Lung (tissue), 12 donors: ENCODE data around the gene MAOA. TPM values are rescaled to one million over a fixed set of nuclear protein-coding genes. Genes with fewer than 3 reads are reported as not detected.

Source experiments
- ATAC-seq: fragments of 200-7000 bp; cut with Tn5 transposase; one replicate; pipeline ENCODE4 v1.9.1; 2020; ENCODE audit warnings: moderate number of reproducible peaks; ENCODE audit not compliant: insufficient read depth, low FRiP score
- DNase-seq, 3 donors: peaks; one replicate each; pipeline ENCODE4 v3.0.0-alpha.2; 2013 to 2017
- H3K27ac ChIP-seq, 2 donors: one replicate each; pipeline ENCODE4 v1.5.1; 2013; ENCODE audit warnings: mild to moderate bottlenecking in 2 of 2, moderate library complexity in 2 of 2, control low read depth in 1 of 2, inconsistent platforms in 1 of 2, low read depth in 1 of 2, low read length in 1 of 2
- H3K27me3 ChIP-seq, 3 donors: one replicate each; pipeline ENCODE4 v1.5.1; 2013; ENCODE audit warnings: low read length in 2 of 3; ENCODE audit not compliant: control insufficient read depth in 3 of 3, insufficient read depth in 3 of 3
- H3K36me3 ChIP-seq, 4 donors: one replicate each; pipeline ENCODE4 v1.5.1; 2013; ENCODE audit warnings: low read length in 4 of 4, mild to moderate bottlenecking in 1 of 4, moderate library complexity in 1 of 4; ENCODE audit not compliant: control insufficient read depth in 4 of 4, insufficient read depth in 4 of 4
- H3K4me1 ChIP-seq, 5 donors: one replicate each; pipeline ENCODE4 v1.5.1; 2013; ENCODE audit warnings: low read length in 5 of 5, mild to moderate bottlenecking in 2 of 5, moderate library complexity in 1 of 5; ENCODE audit not compliant: control insufficient read depth in 5 of 5, insufficient read depth in 5 of 5
- H3K4me3 ChIP-seq: one replicate; pipeline ENCODE4 v1.5.1; 2013; ENCODE audit warnings: mild to moderate bottlenecking, control low read depth, moderate library complexity
- H3K9ac ChIP-seq, 2 donors: one replicate each; pipeline ENCODE4 v1.5.1; 2013; ENCODE audit warnings: low read length in 2 of 2, control low read depth in 1 of 2; ENCODE audit not compliant: insufficient read depth in 1 of 2
- H3K9me3 ChIP-seq, 4 donors: one replicate each; pipeline ENCODE4 v1.5.1; 2013; ENCODE audit warnings: low read length in 3 of 4, mild to moderate bottlenecking in 1 of 4, moderate library complexity in 1 of 4; ENCODE audit not compliant: control insufficient read depth in 4 of 4, insufficient read depth in 3 of 4
- CTCF ChIP-seq: IDR thresholded peaks from 2 replicates; pipeline ENCODE4 v1.5.1; 2012; ENCODE audit warnings: mild to moderate bottlenecking; ENCODE audit errors: control extremely low read depth, extremely low read depth
- WGBS, 2 donors: extraction: QIAGEN DNeasy Blood & Tissue Kit; methylation state at CpG; one replicate each; pipeline ENCODE4 v1.1.7; 2013; 5-methylcytosine and 5-hydroxymethylcytosine counted together
- polyA plus RNA-seq, 2 donors: library from polyadenylated mRNA; stranded (reverse); fragments of 200-250 nt; gene quantifications; one replicate each; pipeline ENCODE4 v1.2.1, GENCODE V29; 2013
- total RNA-seq, 2 donors: library from RNA; depleted of rRNA in 1 of 2; stranded (reverse); fragments of >200 nt in 1 of 2; gene quantifications; one replicate each; pipeline ENCODE4 v1.2.1, GENCODE V29; 2014 to 2021
- donor health status: control.
- donor health status: control.
- donor health status: Bipolar disorder and iron deficiency.
- donor health status: healthy.
- donor health status: DM: yes; HTN: yes; CAD: no.

MAOA gene
- total and polyA plus RNA-seq, 4 donors: 70.0 to 187 (median 117) TPM

- Histone ChIP-seq H3K9ac (no peak overlapping the region), H3K27ac (peak overlapping the region; percentile 77 to 85), H3K27me3 (peaks cover 0 to 6% (median 3%) of the 10 kb centered on the region in 3 donors), H3K36me3 (no peaks in the 10 kb centered on the region), H3K4me1 (peaks cover 0 to 34% (median 11%) of the 10 kb centered on the region in 5 donors), H3K9me3 (peaks cover 0 to 1% (median 0%) of the 10 kb centered on the region in 4 donors), H3K4me3 (no peak overlapping the region)
- no peak for TF ChIP-seq CTCF
- peak; percentile 72 to 94 (median 94) for DNase-seq
- 31 to 33% methylated on average over 3 of the region's 3 CpGs for WGBS, 2 donors
- peak; percentile 30 for ATAC-seq
Measured at GRCh38 chrX:43707812-43708548, 51.9 kb downstream of the MAOA start.

GRCh38 chrX:43716144-43716543 lies 60.0 kb downstream of the MAOA start:
- H3K27me3 ChIP-seq: peaks cover 0 to 2% (median 0%) of the 10 kb centered on the region in 3 donors

GRCh38 chrX:43716696-43717095 lies 60.6 kb downstream of the MAOA start:
- H3K27ac ChIP-seq: no peak overlapping the region
- peaks cover 0 to 2% (median 0%) of the 10 kb centered on the region in 3 donors for H3K27me3 ChIP-seq
- H3K4me3 ChIP-seq: no peak overlapping the region
- H3K4me1 ChIP-seq: peaks cover 0 to 2% (median 0%) of the 10 kb centered on the region in 5 donors
- no peak overlapping the region for H3K9ac ChIP-seq
- ATAC-seq (no peak), DNase-seq (no peak)
- peaks cover 0 to 33% (median 14%) of the 10 kb centered on the region in 4 donors for H3K9me3 ChIP-seq
- no peak for TF ChIP-seq CTCF
- H3K36me3 ChIP-seq: peaks cover 0 to 19% (median 4%) of the 10 kb centered on the region in 4 donors
- WGBS, 2 donors: 80 to 93% methylated on average over 1 of the region's 1 CpG

More at GRCh38 chrX:43716144-43716543, 60.0 kb downstream of the MAOA start:
- H3K36me3 ChIP-seq: peaks cover 0 to 19% (median 4%) of the 10 kb centered on the region in 4 donors
- H3K9ac ChIP-seq: no peak overlapping the region
- ATAC-seq: no peak
- no peak for TF ChIP-seq CTCF
- H3K4me1 ChIP-seq: peaks cover 0 to 2% (median 0%) of the 10 kb centered on the region in 5 donors
- no peak overlapping the region for H3K4me3 ChIP-seq
- no peak for DNase-seq
- H3K9me3 ChIP-seq: peaks cover 0 to 28% (median 14%) of the 10 kb centered on the region in 4 donors
- no peak overlapping the region for H3K27ac ChIP-seq
- WGBS, 2 donors: 82 to 84% methylated on average over 2 of the region's 2 CpGs
